Erythroblast (primary cell): ENCODE measurements around the gene SBF2.
"Not testable (repeated sequence)": the region's sequence is repeated elsewhere in the genome, so short reads cannot be mapped to it uniquely, and the experiment has no call there.

Experiments used
- DNase-seq, 2 experiments: peaks; one replicate each; lab custom pipeline; 2025; lab: John Stamatoyannopoulos, UW
- GATA1 ChIP-seq: IDR thresholded peaks from 2 replicates; pipeline ENCODE4 v1.6.1; 2011; ENCODE audit warnings: low read depth, mild to moderate bottlenecking, control low read depth, low read length, moderate library complexity
- POLR2A ChIP-seq: IDR thresholded peaks from 2 replicates; pipeline ENCODE4 v1.6.1; 2011; ENCODE audit warnings: mild to moderate bottlenecking, low read length

The SBF2 gene

GRCh38 chr11:10095412-10096208, 198.4 kb downstream of the SBF2 start:
- DNase-seq: no peak
- TF ChIP-seq GATA1 (no peak), POLR2A (no peak)

- DNase-seq: no peak
- no peak for TF ChIP-seq POLR2A
Observed at GRCh38 chr11:10092426-10092825, 201.6 kb downstream of the SBF2 start.

- TF ChIP-seq POLR2A: no peak
- TF ChIP-seq GATA1: no peak
- DNase-seq: no peak
Observed at GRCh38 chr11:10091314-10092045, 202.5 kb downstream of the SBF2 start.

DNA sequence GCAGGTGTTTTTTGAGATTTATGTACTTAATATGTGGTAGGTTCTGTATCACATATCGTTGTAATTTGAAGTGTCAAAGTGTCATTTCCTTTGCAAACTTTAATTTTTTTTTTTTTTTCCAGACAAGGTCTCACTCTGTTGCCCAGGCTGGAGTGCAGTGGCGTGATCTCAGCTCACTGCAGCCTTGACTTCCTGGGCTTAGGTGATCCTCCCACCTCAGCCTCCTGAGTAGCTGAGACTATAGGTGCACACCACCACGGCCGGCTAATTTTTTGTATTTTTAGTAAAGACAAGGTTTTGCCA, 206.1 kb downstream of the SBF2 start:
- DNase-seq: not testable (repeated sequence)

DNA sequence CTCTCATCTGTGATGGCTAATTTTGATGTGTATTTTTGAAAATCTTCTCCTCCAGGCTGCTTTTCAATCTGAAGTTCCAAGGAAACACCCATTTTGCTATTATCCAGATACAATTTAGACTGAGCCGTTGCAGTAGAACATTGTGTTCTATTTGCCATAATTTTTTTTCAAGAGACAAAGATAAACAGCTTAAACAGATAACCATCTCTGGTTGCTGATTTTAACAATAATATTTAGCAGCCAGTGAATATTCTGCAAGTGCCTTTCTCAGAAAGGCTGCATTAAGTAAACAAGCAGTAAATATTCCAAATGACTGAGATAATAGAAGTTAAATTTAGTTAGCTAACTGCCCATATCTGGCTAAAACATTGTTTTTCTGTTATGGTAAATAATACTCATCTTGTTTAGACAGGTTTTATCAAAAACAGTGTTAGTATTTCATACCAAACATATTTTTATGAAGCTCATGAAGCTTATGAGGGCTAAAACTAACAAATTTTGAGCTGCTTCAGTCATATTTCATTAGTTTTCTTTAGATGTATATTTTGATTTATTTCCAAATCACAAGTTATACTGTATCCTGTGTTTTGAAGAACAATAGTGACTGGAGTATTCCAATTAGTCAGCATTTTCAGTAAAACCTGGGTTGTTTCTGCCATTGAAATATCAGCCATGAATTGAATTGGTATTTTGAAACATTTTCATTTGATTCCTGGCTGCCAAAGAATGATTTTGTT, 206.7 kb downstream of the SBF2 start:
- TF ChIP-seq GATA1 (no peak), POLR2A (no peak)
- DNase-seq: no peak

DNA sequence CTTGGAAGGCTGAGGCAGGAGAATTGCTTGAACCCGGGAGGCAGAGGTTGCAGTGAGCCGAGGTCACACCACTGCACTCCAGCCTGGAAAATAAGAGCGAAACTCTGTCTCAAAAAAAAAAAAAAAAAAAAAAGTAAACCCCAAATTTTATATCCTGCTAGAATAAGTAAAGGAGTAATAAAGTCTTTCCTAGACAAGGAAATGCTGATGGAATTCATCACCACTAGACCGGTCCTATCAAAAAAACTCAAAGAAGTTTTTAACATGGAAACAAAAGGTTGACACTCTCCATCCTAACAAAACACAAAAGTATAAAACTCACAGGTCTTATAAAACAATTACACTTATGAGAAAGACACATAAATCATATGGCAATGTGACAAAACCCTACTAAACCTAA, 213.9 kb downstream of the SBF2 start:
- TF ChIP-seq GATA1: no peak
- no peak for TF ChIP-seq POLR2A
- no peak for DNase-seq

DNA sequence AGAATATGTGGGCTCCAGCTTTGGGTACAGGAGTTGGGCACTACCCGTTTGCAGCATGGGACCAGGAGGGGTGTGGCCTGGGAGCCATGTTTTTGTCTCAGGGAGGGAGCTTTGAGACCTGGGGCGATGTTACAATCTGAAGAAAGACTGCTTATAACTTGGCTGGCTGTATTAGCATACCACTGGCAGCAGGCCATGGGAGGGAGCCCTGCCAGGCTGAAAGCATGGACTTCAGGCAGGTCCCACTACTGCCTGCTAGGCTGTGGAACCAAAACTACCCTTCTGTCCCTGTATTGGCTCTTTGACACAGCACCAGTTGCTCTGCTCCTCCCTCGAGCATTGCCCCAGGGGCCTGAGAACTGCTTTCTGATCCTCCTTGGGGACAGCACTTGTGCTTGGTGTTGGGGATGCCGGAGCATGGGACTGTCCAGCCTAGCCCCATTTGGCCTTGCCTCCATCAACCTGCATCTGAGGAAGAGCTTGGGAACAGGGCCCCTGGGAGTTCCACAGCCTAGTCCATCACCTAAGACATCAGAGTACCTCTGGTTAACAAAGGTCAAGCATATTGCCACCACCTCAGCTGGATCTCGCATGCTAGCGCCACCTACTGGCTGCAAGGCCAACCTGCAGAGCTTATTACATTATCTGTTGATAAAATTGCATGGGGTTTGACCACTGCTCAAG, 217.4 kb downstream of the SBF2 start:
- DNase-seq: peak; percentile 57 to 79
- TF ChIP-seq GATA1: no peak
- TF ChIP-seq POLR2A: no peak

DNA sequence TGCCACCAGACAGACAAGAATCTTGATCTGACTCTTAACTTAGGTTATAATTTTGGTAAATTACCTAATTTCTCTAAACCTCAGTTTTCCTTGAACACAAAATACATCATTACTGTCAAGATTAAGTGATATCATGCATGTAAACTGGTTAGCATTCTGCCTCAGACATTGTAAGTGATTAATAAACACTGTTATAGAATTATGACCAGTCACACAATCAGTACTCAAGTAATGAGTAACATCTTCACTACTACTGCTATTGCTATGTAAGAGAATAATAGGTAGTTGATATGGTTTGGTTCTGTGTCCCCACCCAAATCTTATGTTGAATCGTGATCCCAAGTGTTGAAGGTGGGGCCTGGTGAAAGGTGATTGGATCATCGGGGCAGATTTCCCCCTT, 218.9 kb downstream of the SBF2 start:
- DNase-seq: no peak
- TF ChIP-seq GATA1 (no peak), POLR2A (no peak)

GRCh38 chr11:10072841-10073240, 221.2 kb downstream of the SBF2 start:
- TF ChIP-seq GATA1: no peak
- TF ChIP-seq POLR2A: no peak
- DNase-seq: no peak

GRCh38 chr11:10072142-10072541, 221.9 kb downstream of the SBF2 start:
- no peak for TF ChIP-seq POLR2A
- no peak for TF ChIP-seq GATA1

GRCh38 chr11:10067629-10068300, 226.3 kb downstream of the SBF2 start:
- TF ChIP-seq POLR2A (no peak), GATA1 (no peak)
- no peak for DNase-seq

More at GRCh38 chr11:10072142-10072541, 221.9 kb downstream of the SBF2 start:
- no peak for DNase-seq

GRCh38 chr11:10066441-10066840, 227.6 kb downstream of the SBF2 start:
- TF ChIP-seq GATA1: no peak
- TF ChIP-seq POLR2A: no peak
- DNase-seq: no peak

GRCh38 chr11:10064828-10065227, 229.2 kb downstream of the SBF2 start:
- no peak for DNase-seq
- TF ChIP-seq POLR2A: no peak
- no peak for TF ChIP-seq GATA1

- TF ChIP-seq POLR2A (no peak), GATA1 (no peak)
- no peak for DNase-seq
Observed at GRCh38 chr11:10058356-10058755, 235.7 kb downstream of the SBF2 start.
